Stomach (tissue), 9 donors: Measurements from ENCODE around the gene CXCR6. TPM values are rescaled to one million over a fixed set of nuclear protein-coding genes. Genes with fewer than 3 reads are reported as not detected.

Experiments
- DNase-seq, 2 donors: peaks; one replicate each; pipeline versions ENCODE4 v3.0.0 to v3.0.0-alpha.2; 2013 to 2019
- H3K27ac ChIP-seq, 5 donors: fragments of 200-600 bp in 4 of 5; sonication (generic) in 4 of 5; one replicate each; pipeline ENCODE4 v1.5.1; 2013 to 2019; ENCODE audit warnings: mild to moderate bottlenecking in 1 of 5, moderate library complexity in 1 of 5
- H3K27me3 ChIP-seq, 3 donors: fragments of 200-600 bp; sonication (generic); one replicate each; pipeline ENCODE4 v1.5.1; 2017 to 2019; ENCODE audit warnings: mixed run types in 1 of 3
- H3K36me3 ChIP-seq, 4 donors: fragments of 200-600 bp; sonication (generic); 1 replicate in 3 of 4; 2 replicates in 1 of 4; pipeline ENCODE4 v1.5.1; 2016 to 2019
- H3K4me1 ChIP-seq, 4 donors: fragments of 200-600 bp; sonication (generic); one replicate each; pipeline ENCODE4 v1.5.1; 2016 to 2019
- H3K4me3 ChIP-seq, 4 donors: fragments of 200-600 bp; sonication (generic) in 3 of 4; one replicate each; pipeline ENCODE4 v1.5.1; 2016 to 2019; ENCODE audit warnings: mild to moderate bottlenecking in 1 of 4
- H3K9me3 ChIP-seq, 4 donors: fragments of 200-600 bp; sonication (generic); one replicate each; pipeline ENCODE4 v1.5.1; 2016 to 2019
- EP300 ChIP-seq: sonication (generic); formaldehyde crosslinking; IDR thresholded peaks from one replicate; pipeline ENCODE4 v1.6.1; 2017; ENCODE audit warnings: antibody characterized with exemption
- POLR2A ChIP-seq, 4 donors: fragments of 450-650 bp; IDR thresholded peaks; one replicate each; pipeline ENCODE4 v1.6.1; 2016; ENCODE audit warnings: antibody characterized with exemption in 4 of 4, control low read depth in 2 of 4, mild to moderate bottlenecking in 1 of 4, moderate library complexity in 1 of 4
- POLR2AphosphoS5 ChIP-seq, 3 donors: sonication (generic); formaldehyde crosslinking; IDR thresholded peaks; one replicate each; pipeline ENCODE4 v1.6.1; 2016; ENCODE audit warnings: antibody characterized with exemption in 3 of 3
- WGBS, 5 donors: extraction: QIAGEN DNeasy Blood & Tissue Kit in 3 of 5; methylation state at CpG; one replicate each; pipeline versions ENCODE4 v1.1.5 to v1.1.7; 2013 to 2018; 5-methylcytosine and 5-hydroxymethylcytosine counted together
- intact Hi-C: fragments of 100-400 bp; cut with DNase I; formaldehyde crosslinking; loops from one replicate; pipeline ENCODE4 v1.15.1; 2023; ENCODE audit warnings: low total_unique reads
- polyA plus RNA-seq, 3 donors: library from polyadenylated mRNA; stranded (reverse); fragments of 200-250 nt; gene quantifications; one replicate each; pipeline ENCODE4 v1.2.3, GENCODE V29; 2013
- total RNA-seq, 5 donors: library from RNA; depleted of rRNA; stranded (reverse); fragments of >200 nt; gene quantifications; one replicate each; pipeline versions ENCODE4 v1.1.0 to v1.2.3, GENCODE V29; 2014 to 2016
- TF ChIP-seq, protein P1 (sequence below), 7 experiments: fragments of 450-650 bp in 4 of 7; fragments of 200-600 bp in 3 of 7; sonication (generic) in 3 of 7; IDR thresholded peaks; one replicate each; pipeline ENCODE4 v1.5.1; 2016 to 2019; ENCODE audit warnings: antibody characterized with exemption in 7 of 7, control low read depth in 2 of 7, mild to moderate bottlenecking in 1 of 7
- donor health status: healthy with polysubstance abuse.
- donor health status: Bipolar disorder and iron deficiency.
- donor health status: healthy.

Gene CXCR6
- total and polyA plus RNA-seq, 8 donors: 0.31 to 14.8 (median 1.1) TPM; not detected in 3

DNA sequence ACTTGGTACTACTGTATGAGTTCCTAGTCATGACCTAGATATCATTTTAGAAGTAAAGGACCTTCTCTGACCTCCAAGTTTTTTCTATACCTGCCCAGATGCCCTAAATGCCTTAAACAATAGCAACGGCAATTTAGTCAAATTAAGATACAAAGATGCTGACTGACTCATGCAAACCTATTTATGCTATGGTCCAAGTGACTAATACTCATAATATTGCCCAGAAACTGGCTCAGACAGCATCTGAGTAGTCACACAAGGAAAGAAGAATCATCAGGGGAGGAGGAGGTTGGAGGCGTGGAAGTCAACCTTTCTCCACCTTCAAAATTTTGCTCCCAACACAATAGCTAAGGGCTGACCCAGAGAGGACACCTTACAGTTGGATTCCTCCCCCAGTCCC, 45.5 kb downstream of the CXCR6 start:
- intact Hi-C loops: no loop called here
- TF ChIP-seq POLR2AphosphoS5 (IDR thresholded peaks at IDR 0.05): peak in 1 of 3 donors; percentile 32
- TF ChIP-seq, protein P1, sequence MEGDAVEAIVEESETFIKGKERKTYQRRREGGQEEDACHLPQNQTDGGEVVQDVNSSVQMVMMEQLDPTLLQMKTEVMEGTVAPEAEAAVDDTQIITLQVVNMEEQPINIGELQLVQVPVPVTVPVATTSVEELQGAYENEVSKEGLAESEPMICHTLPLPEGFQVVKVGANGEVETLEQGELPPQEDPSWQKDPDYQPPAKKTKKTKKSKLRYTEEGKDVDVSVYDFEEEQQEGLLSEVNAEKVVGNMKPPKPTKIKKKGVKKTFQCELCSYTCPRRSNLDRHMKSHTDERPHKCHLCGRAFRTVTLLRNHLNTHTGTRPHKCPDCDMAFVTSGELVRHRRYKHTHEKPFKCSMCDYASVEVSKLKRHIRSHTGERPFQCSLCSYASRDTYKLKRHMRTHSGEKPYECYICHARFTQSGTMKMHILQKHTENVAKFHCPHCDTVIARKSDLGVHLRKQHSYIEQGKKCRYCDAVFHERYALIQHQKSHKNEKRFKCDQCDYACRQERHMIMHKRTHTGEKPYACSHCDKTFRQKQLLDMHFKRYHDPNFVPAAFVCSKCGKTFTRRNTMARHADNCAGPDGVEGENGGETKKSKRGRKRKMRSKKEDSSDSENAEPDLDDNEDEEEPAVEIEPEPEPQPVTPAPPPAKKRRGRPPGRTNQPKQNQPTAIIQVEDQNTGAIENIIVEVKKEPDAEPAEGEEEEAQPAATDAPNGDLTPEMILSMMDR (IDR thresholded peaks at IDR 0.05): no peak
- DNase-seq: no peak
- peaks cover 95 to 100% (median 99%) of the 10 kb centered on the region in 4 donors for H3K4me1 ChIP-seq
- peak overlapping the region; percentile 66 to 97 (median 91) for H3K27ac ChIP-seq
- no peaks in the 10 kb centered on the region for H3K9me3 ChIP-seq
- 52 to 65% (median 64%) methylated on average over 2 of the region's 2 CpGs for WGBS, 5 donors
- H3K4me3 ChIP-seq: no peak overlapping the region
- peaks cover 4 to 10% (median 9%) of the 10 kb centered on the region in 4 donors for H3K36me3 ChIP-seq
- H3K27me3 ChIP-seq: no peaks in the 10 kb centered on the region

DNA sequence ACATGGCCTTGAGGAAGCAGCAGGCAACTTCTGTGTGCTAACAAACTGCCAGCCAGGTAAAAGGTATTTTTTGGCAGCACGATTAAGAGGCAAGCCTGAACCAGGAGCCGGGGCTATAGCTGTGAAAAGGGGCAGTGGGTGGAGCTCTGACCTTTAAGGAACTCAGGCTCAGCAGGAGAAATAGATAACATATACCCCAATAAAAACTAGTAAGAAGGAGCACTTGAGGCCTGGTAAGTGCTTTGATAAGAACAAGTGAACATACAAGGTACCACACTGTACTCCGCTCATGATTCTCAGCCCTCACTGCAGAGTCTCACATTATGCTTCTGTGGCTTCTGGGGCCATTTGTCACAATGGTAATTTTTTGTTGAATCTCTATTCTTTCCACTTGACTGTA, 46.9 kb downstream of the CXCR6 start:
- no peaks in the 10 kb centered on the region for H3K36me3 ChIP-seq
- 18 to 76% (median 42%) methylated on average over 3 of the region's 3 CpGs for WGBS, 5 donors
- H3K27me3 ChIP-seq: no peaks in the 10 kb centered on the region
- TF ChIP-seq POLR2AphosphoS5 (IDR thresholded peaks at IDR 0.05) (no peak), EP300 (no peak), POLR2A (IDR thresholded peaks at IDR 0.05) (no peak)
- TF ChIP-seq, protein P1 (IDR thresholded peaks at IDR 0.05): no peak
- no peak overlapping the region for H3K4me3 ChIP-seq
- H3K27ac ChIP-seq: peak overlapping the region; percentile 66 to 97 (median 91)
- intact Hi-C loops: no loop called here
- H3K9me3 ChIP-seq: no peaks in the 10 kb centered on the region
- H3K4me1 ChIP-seq: peaks cover 90 to 98% (median 95%) of the 10 kb centered on the region in 4 donors
- DNase-seq: no peak

DNA sequence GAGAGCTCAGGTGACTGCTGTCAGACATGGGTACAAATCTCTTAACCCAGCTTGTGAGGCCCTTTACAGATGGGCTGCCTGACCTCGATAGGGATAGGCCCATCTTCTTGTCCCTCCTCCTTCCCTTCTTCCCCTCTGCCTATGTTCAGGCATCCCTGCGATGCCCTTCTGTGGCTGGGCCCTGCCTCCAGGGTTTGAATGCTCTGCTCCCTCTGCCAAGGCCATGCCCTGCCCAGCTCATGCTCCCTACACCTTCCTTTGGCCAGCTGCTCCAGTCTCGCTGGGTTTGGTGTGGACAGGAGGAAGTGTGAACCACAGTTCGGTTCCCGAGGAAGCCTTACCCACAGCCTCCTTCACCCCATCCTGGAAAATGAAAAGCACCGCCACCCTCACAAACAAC, 48.1 kb downstream of the CXCR6 start:
- Histone ChIP-seq H3K4me3 (no peak overlapping the region), H3K9me3 (no peaks in the 10 kb centered on the region), H3K36me3 (no peaks in the 10 kb centered on the region), H3K4me1 (peaks cover 84 to 92% (median 89%) of the 10 kb centered on the region in 4 donors), H3K27me3 (no peaks in the 10 kb centered on the region), H3K27ac (peak overlapping the region; percentile 17 to 99 (median 96))
- 58 to 83% (median 76%) methylated on average over 6 of the region's 6 CpGs for WGBS, 5 donors
- intact Hi-C loops: no loop called here
- no peak for TF ChIP-seq POLR2A (IDR thresholded peaks at IDR 0.05)
- no peak for DNase-seq

DNA sequence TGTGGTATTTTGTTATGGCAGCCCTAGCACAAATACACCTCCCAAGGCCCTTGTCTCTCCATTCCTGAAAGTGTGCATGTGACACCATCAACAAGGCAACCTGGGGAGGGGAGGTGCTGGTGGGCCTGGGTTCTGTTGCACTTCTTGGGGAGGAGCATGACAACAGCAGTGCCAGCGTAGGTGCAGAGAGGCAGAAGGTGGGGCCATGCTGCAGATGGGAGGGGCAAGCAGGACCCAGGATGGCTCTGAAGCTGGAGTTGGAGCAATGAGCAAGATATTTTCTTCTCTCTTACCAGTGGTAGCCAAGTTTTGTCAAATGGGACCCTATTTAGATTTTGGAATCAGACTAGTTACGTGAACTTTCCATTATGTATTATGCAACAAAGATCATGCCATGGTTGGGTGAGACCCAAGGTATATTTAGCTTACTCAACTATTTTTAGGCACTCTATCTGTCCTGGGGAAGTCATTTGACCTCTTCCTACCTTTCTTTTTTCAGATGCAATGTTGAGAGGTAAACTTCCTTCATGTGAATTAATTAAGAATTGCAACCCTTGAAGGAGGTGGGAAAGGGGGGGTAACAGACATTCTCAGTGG, 49.0 kb downstream of the CXCR6 start:
- no peaks in the 10 kb centered on the region for H3K36me3 ChIP-seq
- H3K9me3 ChIP-seq: no peaks in the 10 kb centered on the region
- intact Hi-C loops: no loop called here
- TF ChIP-seq POLR2AphosphoS5 (IDR thresholded peaks at IDR 0.05): peak in 1 of 3 donors; percentile 60
- TF ChIP-seq, protein P1 (IDR thresholded peaks at IDR 0.05): no peak
- TF ChIP-seq EP300: no peak
- TF ChIP-seq POLR2A (IDR thresholded peaks at IDR 0.05): no peak
- WGBS, 5 donors: 36 to 68% (median 52%) methylated on average over 2 of the region's 2 CpGs
- peak overlapping the region; percentile 61 to 99 (median 96) for H3K27ac ChIP-seq
- DNase-seq: no peak
- no peaks in the 10 kb centered on the region for H3K27me3 ChIP-seq
- peaks cover 77 to 89% (median 81%) of the 10 kb centered on the region in 4 donors for H3K4me1 ChIP-seq
- H3K4me3 ChIP-seq: no peak overlapping the region

DNA sequence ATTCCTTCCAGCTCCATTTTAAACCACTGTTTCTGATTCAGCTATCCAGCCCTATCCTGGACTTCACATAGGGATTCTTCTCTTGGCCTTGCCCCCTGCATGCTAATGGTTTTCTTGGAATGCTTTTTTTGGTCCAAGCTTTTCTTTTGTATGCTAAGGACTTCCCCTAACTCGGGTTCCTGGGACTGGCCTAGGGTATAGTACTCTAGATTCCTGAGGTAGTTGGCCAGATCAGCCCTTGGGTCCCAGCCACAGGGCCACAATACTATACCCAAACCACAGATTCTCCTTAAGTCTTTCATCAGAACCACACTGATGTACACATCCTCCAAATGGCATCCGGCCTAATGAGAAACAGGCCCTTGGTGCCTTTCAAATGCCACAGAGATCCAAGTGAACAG, 49.6 kb downstream of the CXCR6 start:
- no peaks in the 10 kb centered on the region for H3K9me3 ChIP-seq
- intact Hi-C loops: no loop called here
- H3K4me1 ChIP-seq: peaks cover 71 to 83% (median 75%) of the 10 kb centered on the region in 4 donors
- H3K27ac ChIP-seq: peak overlapping the region; percentile 61 to 99 (median 96)
- no peaks in the 10 kb centered on the region for H3K36me3 ChIP-seq
- no peak for TF ChIP-seq POLR2A (IDR thresholded peaks at IDR 0.05)
- TF ChIP-seq EP300: no peak
- TF ChIP-seq POLR2AphosphoS5 (IDR thresholded peaks at IDR 0.05): peak in 1 of 3 donors; percentile 6
- H3K27me3 ChIP-seq: no peaks in the 10 kb centered on the region
- 43 to 66% (median 59%) methylated on average over 2 of the region's 2 CpGs for WGBS, 5 donors
- no peak overlapping the region for H3K4me3 ChIP-seq
- no peak for DNase-seq
